Adrenal gland (tissue), 5 donors: ENCODE data around the gene POLR1A.

Source experiments
- POLR2A ChIP-seq, 2 donors: fragments of 450-650 bp; IDR thresholded peaks; one replicate each; pipeline ENCODE4 v1.6.1; 2017; ENCODE audit warnings: antibody characterized with exemption in 2 of 2, mild to moderate bottlenecking in 2 of 2, moderate library complexity in 1 of 2
- TF ChIP-seq, protein P1 (sequence below), 6 experiments: fragments of 450-650 bp in 4 of 6; fragments of 200-600 bp in 2 of 6; sonication (generic) in 1 of 6; IDR thresholded peaks; 1 replicate in 5 of 6; 2 replicates in 1 of 6; pipeline versions ENCODE4 v1.5.1 to v1.8.0; 2016 to 2021; ENCODE audit warnings: antibody characterized with exemption in 6 of 6, mild to moderate bottlenecking in 2 of 6, moderate library complexity in 1 of 6
- donor health status: DM: no; HTN: no; CAD: no.

DNA sequence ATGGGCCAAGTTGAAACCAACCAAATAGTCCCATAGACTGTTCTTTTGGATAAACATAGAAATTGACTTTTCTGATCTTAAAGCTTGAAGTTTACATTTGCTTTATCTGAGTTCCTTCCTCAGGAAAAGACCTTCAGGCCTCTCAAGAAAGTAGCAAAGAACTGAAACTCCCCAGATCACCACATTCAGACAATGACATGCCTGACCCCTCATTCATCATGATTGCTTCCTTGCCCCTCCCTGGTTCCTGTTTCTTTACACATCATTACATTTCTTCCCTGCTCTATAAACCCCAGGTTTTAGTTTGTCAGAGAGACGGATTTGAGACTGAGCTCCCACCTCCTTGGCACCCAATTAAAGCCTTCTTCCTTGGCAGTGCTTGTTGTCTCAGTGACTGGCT is 133.3 kb downstream of the POLR1A start:
- TF ChIP-seq, protein P1, sequence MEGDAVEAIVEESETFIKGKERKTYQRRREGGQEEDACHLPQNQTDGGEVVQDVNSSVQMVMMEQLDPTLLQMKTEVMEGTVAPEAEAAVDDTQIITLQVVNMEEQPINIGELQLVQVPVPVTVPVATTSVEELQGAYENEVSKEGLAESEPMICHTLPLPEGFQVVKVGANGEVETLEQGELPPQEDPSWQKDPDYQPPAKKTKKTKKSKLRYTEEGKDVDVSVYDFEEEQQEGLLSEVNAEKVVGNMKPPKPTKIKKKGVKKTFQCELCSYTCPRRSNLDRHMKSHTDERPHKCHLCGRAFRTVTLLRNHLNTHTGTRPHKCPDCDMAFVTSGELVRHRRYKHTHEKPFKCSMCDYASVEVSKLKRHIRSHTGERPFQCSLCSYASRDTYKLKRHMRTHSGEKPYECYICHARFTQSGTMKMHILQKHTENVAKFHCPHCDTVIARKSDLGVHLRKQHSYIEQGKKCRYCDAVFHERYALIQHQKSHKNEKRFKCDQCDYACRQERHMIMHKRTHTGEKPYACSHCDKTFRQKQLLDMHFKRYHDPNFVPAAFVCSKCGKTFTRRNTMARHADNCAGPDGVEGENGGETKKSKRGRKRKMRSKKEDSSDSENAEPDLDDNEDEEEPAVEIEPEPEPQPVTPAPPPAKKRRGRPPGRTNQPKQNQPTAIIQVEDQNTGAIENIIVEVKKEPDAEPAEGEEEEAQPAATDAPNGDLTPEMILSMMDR (IDR thresholded peaks at IDR 0.05), result no peak
- TF ChIP-seq POLR2A (IDR thresholded peaks at IDR 0.05), result no peak
